GM12872 (cell line): ENCODE data around the gene ROMO1.
A peak's percentile ranks its signal among the peaks of the same experiment; 100 is the strongest.

Source experiments
- TF ChIP-seq, protein P1 (sequence below): IDR thresholded peaks from 3 replicates; pipeline ENCODE4 v1.5.1; 2011; ENCODE audit warnings: low read depth, mild to moderate bottlenecking, low read length, moderate library complexity; ENCODE audit not compliant: insufficient read depth

Gene ROMO1

DNA sequence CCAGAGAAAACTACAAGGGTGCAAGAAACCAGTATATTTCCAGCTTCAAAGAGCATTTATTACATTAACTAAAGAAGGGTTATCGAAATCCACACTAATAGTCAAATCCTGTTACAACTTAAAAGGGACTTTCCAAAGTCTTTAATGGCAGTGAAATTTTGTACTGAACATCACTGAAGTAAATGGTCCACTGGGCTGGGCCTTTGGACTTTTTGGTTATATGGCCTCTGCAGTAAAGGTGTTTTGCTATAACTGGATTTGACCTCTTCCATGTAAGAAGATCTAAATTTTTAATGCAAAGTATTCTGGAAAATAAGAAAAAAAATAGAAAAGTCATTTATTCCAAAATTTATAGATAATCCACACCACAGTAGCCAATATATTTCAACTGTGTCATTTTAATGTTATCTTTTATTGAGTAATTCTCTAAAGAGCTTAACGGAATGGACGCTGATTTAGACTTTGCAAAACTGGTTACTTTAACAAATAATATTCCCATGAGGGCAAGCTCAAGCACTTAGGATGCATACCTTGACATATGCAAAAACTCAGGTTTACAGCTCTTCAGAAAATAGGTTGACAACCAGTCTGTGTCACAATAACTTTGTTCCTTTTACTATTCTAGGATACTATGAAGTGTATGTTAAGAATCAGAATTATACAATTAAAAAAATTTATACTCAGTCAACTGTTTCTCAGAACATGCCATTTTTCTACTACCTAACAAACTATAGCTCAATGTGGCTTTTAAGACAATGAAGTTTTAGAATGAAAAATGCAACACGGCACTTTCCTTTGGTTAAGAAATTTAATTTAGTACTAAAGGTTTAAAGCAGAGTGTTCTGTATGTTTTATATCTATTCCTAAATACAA is 35.8 kb downstream of the ROMO1 start:
- TF ChIP-seq, protein P1, sequence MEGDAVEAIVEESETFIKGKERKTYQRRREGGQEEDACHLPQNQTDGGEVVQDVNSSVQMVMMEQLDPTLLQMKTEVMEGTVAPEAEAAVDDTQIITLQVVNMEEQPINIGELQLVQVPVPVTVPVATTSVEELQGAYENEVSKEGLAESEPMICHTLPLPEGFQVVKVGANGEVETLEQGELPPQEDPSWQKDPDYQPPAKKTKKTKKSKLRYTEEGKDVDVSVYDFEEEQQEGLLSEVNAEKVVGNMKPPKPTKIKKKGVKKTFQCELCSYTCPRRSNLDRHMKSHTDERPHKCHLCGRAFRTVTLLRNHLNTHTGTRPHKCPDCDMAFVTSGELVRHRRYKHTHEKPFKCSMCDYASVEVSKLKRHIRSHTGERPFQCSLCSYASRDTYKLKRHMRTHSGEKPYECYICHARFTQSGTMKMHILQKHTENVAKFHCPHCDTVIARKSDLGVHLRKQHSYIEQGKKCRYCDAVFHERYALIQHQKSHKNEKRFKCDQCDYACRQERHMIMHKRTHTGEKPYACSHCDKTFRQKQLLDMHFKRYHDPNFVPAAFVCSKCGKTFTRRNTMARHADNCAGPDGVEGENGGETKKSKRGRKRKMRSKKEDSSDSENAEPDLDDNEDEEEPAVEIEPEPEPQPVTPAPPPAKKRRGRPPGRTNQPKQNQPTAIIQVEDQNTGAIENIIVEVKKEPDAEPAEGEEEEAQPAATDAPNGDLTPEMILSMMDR = no peak

DNA sequence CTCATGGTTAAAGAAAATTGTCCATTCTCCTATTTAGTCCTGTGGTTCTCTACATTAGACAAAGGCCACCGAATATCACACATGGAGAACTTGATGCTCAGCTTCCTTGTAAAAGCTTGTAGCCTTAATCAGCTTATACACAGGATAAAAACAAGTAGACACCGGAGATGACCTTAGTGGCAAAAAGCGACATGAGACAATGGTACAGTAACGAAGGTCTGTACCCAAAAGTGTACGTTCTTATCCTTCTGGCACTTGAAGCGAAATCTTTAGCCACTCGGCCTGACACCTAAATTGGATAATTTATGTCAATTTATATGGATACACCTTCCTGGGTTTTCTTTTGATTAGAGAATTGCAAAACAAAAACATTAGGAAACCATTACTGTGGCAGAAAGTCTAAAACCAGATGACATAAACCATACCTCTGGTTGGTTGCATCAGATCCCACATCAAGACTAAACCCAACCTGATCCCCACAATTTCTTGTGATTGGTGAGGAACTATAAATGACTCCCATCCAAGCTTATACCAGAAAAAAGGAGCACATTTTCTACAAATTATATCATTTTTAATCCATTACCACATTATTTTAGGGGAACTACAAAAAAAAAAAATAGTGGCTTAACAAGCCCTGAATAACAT is 36.7 kb downstream of the ROMO1 start:
- TF ChIP-seq, protein P1 = no peak

DNA sequence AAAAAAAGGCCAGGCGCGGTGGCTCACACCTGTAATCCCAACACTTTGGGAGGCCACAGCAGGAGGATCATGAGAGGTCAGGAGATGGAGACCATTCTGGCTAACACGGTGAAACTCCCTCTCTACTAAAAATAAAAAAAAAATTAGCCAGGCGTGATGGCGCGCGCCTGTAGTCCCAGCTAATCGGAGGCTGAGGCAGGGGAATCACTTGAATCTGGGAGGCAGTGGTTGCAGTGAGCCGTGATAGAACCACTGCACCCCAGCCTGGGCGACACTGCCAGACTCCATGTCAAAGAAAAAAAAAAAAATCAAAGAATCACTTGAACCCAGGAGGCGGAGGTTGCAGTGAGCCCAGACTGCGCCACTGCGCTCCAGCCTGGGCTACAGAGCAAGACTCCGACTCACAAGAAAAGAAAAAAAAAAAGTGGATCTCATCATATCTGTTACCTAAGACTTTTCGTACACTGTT is 38.7 kb downstream of the ROMO1 start:
- TF ChIP-seq, protein P1 = no peak

DNA sequence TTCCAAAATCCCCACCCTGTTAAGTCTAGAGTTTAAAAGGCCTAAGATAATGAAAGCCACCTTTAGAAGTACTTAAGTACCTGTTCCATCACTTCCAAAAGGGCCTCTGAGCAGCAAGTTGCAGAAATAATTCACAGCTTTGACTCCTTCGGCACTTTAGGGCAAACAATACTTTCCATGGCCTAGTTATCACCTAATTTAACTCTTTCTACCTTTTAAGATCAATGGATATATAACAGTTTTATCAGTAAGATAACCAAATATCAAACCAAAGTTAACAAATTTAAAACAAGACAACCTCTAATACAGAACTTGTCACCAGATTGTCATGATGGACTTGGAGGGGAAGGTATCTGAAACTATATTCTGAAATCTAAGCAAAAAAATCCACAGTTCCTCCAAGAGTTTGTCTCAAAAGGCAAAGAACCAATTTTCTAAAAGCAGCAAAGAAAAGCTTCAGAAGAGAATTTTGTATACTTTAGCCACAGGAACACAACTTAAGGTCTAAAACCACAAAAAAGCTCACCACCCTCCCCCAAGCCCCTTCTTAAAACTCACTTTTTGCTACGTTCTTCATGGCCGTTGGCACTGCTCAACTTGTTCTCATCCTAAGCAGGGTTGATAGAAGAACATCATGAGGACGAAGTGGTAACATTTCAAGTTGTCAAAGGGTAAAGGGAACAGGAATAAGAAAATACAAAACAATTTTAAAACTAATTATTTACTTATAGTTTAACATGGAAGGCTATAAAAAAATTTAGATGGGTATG is 39.4 kb downstream of the ROMO1 start:
- TF ChIP-seq, protein P1 = no peak

DNA sequence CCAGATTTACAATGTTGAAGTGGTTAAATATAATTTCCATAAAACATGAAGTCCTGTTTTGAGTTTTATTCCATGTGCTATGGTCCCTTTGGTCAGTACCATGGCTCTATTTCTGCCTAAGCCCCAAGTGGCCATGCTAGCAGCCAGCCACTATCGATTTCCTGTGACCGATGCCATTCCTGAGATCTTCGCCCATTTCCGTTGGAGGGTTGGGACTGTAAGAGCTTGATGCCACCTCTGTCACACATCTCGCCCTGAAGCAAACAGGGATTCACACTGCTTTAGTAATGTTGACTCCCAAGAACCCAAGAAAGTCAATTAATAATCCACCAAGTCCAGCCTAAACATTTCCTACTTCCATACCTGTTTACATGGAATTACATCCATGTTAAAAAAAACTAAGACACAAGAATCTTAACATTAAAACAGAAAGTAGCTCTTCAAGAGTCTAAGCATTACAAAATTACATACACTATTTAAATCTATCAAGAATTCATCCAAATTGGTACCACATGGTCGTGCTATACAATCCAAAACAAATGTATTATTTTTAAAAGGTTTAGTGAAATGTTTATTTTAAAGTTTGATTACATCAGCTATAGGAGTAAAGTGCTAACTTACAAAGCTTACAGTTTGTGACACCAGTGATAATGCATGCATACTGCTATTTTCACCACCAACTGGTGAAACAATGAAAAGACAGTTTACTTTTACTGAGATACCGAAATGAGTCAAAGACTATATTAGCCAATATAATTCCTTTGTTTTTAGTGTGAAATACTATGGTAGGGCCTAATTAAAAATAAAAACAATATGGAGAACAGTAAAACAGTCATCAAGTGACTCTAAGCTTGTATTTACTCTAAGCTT is 40.3 kb downstream of the ROMO1 start:
- TF ChIP-seq, protein P1 = peak; percentile 31; the same call in 1 of the 3 replicates

DNA sequence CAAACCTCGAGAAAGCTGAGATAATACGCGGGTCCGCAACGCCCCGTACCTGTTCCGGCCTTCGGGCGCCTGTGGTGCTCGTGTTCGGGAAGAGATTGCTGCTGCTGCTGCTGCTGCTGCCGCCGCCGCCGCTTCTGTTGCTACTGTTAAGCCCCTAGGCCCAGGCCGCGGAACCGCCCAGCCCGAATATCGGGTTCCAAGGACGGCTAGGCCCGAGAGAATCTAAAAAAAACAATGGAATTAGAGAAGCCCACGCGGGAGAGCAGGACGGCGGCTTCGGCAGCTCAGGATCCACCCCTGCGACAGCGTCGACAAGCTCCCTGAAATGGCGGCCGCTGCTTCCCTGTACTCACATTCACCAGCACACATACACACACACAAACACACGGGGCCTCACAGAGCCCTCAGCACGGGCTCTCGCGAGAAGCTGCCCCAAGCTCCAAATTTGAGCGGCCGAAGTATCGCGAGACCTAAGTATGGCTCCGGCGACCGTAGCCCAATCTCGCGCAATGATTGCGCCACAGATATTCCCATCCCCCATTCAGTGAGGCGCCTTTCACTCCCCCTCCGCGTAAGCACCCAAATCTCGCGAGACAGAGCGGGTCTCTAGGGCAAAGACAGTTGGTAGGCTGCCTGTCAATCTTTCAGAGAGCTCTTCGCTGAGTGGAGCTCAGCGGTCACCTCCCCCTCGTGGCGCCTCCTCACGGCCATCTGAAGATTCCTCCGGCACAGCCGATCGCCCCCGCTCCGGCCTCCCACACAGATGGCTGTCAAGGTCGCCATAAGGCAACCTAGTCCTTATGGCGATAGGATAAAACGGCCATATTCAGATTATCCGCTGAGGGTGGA is 42.9 kb downstream of the ROMO1 start, which contains the start of gene RBM39:
Gene RBM39 (minus strand): TSS at position 369 of the 849 bp plus-strand sequence. CDS start 1,386 bp downstream, outside the sequence.
- TF ChIP-seq, protein P1 = peak; percentile 25; the same call in 1 of the 3 replicates
